ENCODE measurements around the gene TTLL10.

- TF ChIP-seq TAF1 (IDR thresholded peaks at IDR 0.05; ENCODE audit: low read depth, low read length) = no peak
- TF ChIP-seq POLR2AphosphoS5 (IDR thresholded peaks at IDR 0.05; ENCODE audit: low read depth, low read length) = no peak
- TF ChIP-seq POLR2A (IDR thresholded peaks at IDR 0.05; ENCODE audit: low read depth, low read length) = no peak
- TF ChIP-seq SPI1 (IDR thresholded peaks at IDR 0.05; ENCODE audit: low read depth, low read length) = no peak
These were observed 73.1 kb downstream of the TTLL10 start, which contains the start of gene C1QTNF12 for GRCh38 chr1:1246577-1247340.
